HTERT RPE-1 (cell line): ENCODE measurements around the gene ERFE.
"Not testable (repeated sequence)": the region's sequence is repeated elsewhere in the genome, so short reads cannot be mapped to it uniquely, and the experiment has no call there.

ENCODE experiments used
- in situ Hi-C: fragments of 300-500 bp; cut with MboI; formaldehyde crosslinking; loops from 4 replicates; pipeline ENCODE4 v1.14.3; 2020; ENCODE audit warnings: low sequenced_read_pairs

The ERFE gene

GRCh38 chr2:238168196-238169047 is 9.7 kb downstream of the ERFE start:
- in situ Hi-C loops: no loop called here

- in situ Hi-C loops: no loop called here
These were observed 10.4 kb downstream of the ERFE start for GRCh38 chr2:238169048-238169707.

- in situ Hi-C loops: no loop called here
These were observed 11.0 kb downstream of the ERFE start for GRCh38 chr2:238169708-238170251.

DNA sequence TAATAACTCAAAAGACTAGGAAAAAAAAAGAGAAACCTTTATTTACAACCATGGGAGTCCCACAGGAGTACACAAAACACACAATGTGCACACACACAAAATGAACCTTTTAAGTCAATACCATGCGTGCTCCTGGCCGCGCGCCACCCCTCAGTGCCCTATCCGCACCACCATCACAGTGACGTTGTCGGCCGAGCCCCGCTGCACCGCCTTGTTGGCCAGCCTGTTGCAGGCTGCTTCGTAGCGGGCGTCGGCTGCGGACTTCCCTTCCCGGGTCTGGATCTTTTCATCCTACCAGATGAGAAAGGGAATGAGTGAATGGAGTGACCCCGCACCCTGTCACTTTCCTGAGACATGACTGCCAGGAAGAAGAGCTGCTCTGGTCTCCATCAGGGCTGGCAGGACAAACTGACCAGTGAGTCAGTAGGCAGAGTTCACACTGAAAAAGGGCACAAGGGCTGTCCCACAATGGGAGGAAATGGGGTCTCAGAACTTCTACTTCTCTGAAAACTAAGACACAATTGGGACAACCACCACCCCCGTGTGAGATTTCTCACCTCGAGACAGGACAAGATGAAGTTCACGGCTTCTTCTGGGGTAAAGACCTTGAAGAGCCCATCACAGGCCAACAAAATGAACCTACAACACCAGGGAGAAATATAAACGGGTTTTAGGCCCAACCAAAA is 11.8 kb downstream of the ERFE start:
- in situ Hi-C loops: no loop called here

DNA sequence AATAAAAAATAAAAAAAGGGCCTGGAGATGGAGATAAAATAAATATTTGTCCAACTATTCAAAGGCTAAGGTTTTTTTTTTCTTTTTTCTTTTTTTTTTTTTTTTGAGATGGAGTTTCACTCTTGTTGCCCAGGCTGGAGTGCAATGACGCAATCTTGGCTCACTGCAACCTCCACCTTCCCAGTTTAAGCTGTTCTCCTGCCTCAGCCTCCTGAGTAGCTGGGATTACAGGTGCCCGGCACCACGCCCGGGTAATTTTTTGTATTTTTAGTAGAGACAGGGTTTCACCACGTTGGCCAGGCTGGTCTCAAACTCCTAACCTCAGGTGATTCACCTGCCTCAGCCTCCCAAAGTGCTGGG is 12.3 kb downstream of the ERFE start:
- in situ Hi-C loops: not testable (repeated sequence)

DNA sequence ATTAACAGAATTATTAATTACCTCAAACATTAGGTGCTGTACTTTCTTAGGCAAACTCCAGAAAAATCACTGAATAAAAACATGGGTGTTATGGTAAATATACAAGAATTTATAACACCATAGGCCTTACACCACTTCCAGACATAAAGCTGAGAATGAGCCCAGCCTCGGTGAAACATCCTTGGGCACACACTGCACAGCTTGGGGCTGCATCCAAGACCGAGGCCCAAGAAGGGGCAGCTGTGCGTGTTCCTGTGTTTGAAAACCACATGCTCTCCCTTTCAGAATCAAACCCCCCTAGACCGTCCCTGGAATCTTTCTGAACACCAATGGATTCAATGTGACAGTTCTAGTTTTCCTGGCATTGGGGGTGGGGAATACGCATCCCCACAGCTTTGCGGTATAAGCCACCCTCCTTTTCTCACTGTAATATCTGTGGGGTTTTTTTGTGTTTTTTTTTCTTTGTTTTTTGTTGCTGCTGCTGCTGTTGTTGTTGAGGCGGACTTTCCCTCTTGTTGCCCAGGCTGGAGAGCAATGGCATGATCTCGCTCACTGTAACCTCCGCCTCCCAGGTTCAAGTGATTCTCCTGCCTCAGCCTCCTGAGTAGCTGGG is 12.9 kb downstream of the ERFE start:
- in situ Hi-C loops: no loop called here

DNA sequence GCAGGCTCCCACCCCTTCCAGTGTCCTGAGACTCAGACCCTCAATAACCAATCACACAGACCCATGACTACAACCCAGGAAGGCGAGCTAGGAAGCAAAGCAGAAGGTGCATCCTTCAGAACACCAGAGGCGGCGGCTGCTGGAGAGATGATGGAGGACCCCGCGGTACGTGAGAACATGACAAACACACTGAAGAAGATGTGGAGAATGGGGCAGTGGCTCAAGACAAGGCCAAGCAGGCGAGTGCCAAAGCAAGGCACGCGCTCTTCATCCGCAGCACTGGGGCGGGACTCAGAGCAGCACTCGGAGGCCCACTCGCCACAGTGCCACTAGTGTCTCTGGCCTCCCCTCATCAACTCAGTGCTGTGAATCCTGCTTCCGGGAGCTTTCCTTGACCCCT is 13.7 kb downstream of the ERFE start:
- in situ Hi-C loops: no loop called here

- in situ Hi-C loops: no loop called here
These were observed 14.9 kb downstream of the ERFE start for GRCh38 chr2:238173692-238174091.

DNA sequence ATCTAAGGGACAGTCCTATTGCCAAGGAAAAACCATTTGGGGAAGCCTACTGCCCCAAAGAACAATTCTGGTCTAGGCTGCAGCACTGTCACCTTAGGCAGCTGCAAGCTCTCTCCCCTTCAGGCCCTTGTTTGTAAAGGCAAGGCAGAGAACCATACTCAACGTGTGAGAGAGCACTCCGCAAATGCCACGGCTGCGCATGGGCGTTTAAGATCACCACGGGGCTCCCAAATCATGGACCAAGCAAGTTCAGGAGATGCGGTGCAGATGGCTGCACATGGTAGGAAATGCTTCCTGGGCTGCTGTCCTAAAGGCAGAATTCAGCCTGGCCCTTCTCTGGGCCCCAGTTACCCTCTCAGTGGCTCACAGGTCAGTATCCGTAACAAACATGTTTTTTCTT is 15.5 kb downstream of the ERFE start:
- in situ Hi-C loops: no loop called here

DNA sequence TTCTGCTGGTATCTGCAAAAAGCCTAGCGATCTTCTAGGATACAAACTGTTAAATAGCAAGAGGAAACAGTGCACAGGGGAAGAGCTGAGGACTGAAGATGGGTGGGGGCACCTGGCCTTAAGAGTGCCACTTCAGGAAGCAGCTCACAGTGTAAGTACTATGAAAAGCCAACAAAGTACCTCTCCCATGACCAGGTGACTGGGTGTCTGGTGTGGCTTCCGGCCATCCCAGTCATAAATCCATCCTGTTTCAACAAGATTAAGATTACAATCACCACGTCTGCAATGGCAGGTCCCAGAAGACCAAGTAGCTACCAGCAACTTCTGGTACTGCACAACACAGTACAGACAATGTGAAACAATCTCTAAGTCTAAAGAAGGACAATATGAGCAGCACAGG is 15.9 kb downstream of the ERFE start:
- in situ Hi-C loops: no loop called here

- in situ Hi-C loops: no loop called here
These were observed 17.8 kb downstream of the ERFE start for GRCh38 chr2:238176613-238177012.

DNA sequence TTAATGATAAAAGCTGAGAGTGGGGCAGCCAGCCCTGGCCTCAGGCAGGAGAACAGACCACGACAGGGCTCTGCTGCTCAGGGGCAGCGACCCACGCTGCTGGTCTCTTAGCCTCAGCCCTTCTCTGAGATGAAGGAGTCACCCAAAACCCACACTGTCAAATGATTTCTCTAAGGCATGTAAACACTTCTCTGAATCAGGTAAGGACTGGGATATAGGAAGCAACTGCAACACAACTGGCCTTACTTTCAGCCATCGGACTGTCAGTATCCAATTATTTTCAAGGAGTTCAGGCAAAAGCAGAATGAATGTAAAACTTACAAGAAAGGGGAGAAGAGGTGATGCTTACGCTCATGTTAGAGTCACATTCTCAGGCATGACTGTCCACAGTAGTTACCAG is 21.8 kb downstream of the ERFE start:
- in situ Hi-C loops: no loop called here

DNA sequence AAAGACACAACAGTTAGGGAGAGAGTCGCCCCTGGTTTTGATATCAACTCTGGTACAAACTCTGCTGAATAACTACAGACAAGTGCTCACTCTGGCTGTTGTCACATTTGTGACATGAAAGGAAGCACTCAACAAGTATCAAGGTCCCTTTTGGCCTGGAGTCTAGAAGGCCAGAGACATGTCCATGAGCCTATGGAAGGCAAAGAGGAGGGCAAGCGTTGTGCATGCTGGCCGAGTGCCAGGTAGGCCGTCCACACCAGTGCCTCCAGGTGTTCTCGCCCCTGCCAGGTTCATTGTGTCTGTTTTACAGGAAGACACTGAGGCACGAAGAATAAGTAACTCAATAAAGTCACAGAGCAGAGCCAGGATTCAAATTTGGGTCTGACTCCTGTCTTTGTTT is 23.6 kb downstream of the ERFE start:
- in situ Hi-C loops: no loop called here

- in situ Hi-C loops: no loop called here
These were observed 25.1 kb downstream of the ERFE start for GRCh38 chr2:238183821-238184220.

- in situ Hi-C loops: no loop called here
These were observed 29.1 kb downstream of the ERFE start for GRCh38 chr2:238187618-238188548.

GRCh38 chr2:238190445-238190844 is 31.7 kb downstream of the ERFE start:
- in situ Hi-C loops: no loop called here

- in situ Hi-C loops: no loop called here
These were observed 43.7 kb downstream of the ERFE start for GRCh38 chr2:238202326-238203093.

GRCh38 chr2:238203094-238203972 is 44.6 kb downstream of the ERFE start, which contains the start of gene ILKAP:
Gene ILKAP, minus strand, starts transcription at chr2:238203695. Its CDS starts 142 bp downstream, at chr2:238203553.
- in situ Hi-C loops: no loop called here
